ENCODE data around the gene SDF4. TPM values are rescaled to one million over a fixed set of nuclear protein-coding genes. Genes with fewer than 3 reads are reported as not detected.

The SDF4 gene
- total and polyA plus RNA-seq, 2 experiments from 2014 or later = 214 to 261 TPM

DNA sequence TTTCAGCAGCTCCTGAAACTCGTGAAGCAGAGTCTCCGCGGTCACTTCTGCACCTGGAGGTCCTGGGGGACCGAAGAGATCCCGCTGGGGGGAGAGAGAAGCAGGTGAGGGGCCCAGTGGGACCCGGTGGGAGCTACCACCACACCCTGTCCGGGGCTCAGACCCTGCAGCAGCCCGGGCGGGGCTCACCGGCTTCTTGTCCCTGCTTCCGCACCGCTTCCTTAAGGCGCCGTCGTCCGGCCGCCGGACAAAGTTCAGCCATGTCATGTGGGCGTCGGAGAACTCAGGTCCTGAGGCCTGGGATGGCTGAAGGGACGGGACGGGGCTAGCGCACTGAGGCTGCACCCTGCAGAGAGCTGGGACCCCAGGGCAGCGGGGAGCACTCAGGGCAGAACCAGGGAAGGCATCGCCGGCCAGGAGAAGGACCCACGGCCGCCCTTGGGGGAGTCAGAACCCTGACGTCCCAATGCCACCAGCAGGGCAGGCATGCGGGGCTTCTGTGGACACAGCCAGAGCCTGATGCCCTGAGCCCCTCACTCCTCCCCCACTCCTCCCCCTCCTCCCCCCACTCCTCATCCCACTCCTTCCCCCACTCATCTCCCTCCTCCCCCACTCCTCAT lies 12.5 kb upstream of the SDF4 start:
- H3K4me1 ChIP-seq (ENCODE audit: insufficient read depth) = no peaks in the 10 kb centered on the region
- H3K4me3 ChIP-seq = no peak overlapping the region
- H3K9ac ChIP-seq = no peak overlapping the region
- no peaks in the 10 kb centered on the region for H3K36me3 ChIP-seq (ENCODE audit: low read depth)
- H3F3A ChIP-seq (ENCODE audit: insufficient read depth) = no peaks in the 10 kb centered on the region
- no peak overlapping the region for H2AFZ ChIP-seq
- H3K27ac ChIP-seq = no peak overlapping the region
- H3K9me3 ChIP-seq (ENCODE audit: low read depth) = no peaks in the 10 kb centered on the region
- no peaks in the 10 kb centered on the region for H3K27me3 ChIP-seq (replicated peaks; ENCODE audit: insufficient read depth)
- no peaks in the 10 kb centered on the region for H3K9me2 ChIP-seq (ENCODE audit: insufficient read depth)
- no peaks in the 10 kb centered on the region for H3K79me2 ChIP-seq (ENCODE audit: insufficient read depth)
- WGBS, 2 experiments (ENCODE audit: low coverage in 1 of 2, low lambda C conversion rate in 2 of 2, missing lambda C conversion rate in 2 of 2) = 79 to 89% methylated on average over 24 to 30 of the region's 30 CpGs
- in situ Hi-C loops (cut with MboI) = no loop called here
- H4K20me1 ChIP-seq (ENCODE audit: insufficient read depth) = no peaks in the 10 kb centered on the region
- H3K4me2 ChIP-seq (ENCODE audit: unreplicated experiment) = no peak overlapping the region
- DNase-seq = peak; percentile 11
- TF ChIP-seq EZH2 (IDR thresholded peaks at IDR 0.05; ENCODE audit: insufficient read depth, poor library complexity, severe bottlenecking) = no peak
- no peak for TF ChIP-seq EZH2phosphoT487 (IDR thresholded peaks at IDR 0.05; ENCODE audit: insufficient read depth, low read depth)

DNA sequence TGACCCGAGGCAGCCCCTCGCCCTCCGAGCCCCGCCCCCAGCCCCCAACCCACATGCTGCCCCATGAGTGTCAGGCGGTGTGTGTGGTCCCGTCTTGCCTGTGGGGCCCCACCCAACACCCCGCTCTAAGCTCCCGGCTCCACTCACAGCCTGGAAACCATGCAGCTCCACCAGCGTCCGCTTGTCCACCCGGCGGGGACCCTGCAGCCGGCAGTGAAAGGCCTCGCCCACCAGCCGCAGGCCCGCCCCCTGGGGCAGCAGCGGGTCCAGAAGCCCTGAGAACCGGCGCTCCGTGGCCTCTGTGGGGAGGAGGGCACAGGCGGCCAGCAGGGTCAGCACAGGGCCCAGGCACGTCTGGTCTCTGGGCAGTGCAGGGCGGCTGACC lies 12.0 kb upstream of the SDF4 start:
- H3K27ac ChIP-seq = no peak overlapping the region
- H3F3A ChIP-seq (ENCODE audit: insufficient read depth) = no peaks in the 10 kb centered on the region
- no peaks in the 10 kb centered on the region for H3K4me1 ChIP-seq (ENCODE audit: insufficient read depth)
- TF ChIP-seq EZH2phosphoT487 (IDR thresholded peaks at IDR 0.05; ENCODE audit: insufficient read depth, low read depth) = no peak
- TF ChIP-seq EZH2 (IDR thresholded peaks at IDR 0.05; ENCODE audit: insufficient read depth, poor library complexity, severe bottlenecking) = no peak
- peak; percentile 20 for DNase-seq
- no peaks in the 10 kb centered on the region for H4K20me1 ChIP-seq (ENCODE audit: insufficient read depth)
- H3K36me3 ChIP-seq (ENCODE audit: low read depth) = no peaks in the 10 kb centered on the region
- H3K9me3 ChIP-seq (ENCODE audit: low read depth) = no peaks in the 10 kb centered on the region
- H3K79me2 ChIP-seq (ENCODE audit: insufficient read depth) = no peaks in the 10 kb centered on the region
- no peak overlapping the region for H3K4me2 ChIP-seq (ENCODE audit: unreplicated experiment)
- no peak overlapping the region for H2AFZ ChIP-seq
- WGBS, 2 experiments (ENCODE audit: low coverage in 1 of 2, low lambda C conversion rate in 2 of 2, missing lambda C conversion rate in 2 of 2) = 71 to 73% methylated on average over 13 to 23 of the region's 23 CpGs
- no peaks in the 10 kb centered on the region for H3K27me3 ChIP-seq (replicated peaks; ENCODE audit: insufficient read depth)
- H3K4me3 ChIP-seq = no peak overlapping the region
- H3K9ac ChIP-seq = no peak overlapping the region
- H3K9me2 ChIP-seq (ENCODE audit: insufficient read depth) = no peaks in the 10 kb centered on the region
- in situ Hi-C loops (cut with MboI) = no loop called here

DNA sequence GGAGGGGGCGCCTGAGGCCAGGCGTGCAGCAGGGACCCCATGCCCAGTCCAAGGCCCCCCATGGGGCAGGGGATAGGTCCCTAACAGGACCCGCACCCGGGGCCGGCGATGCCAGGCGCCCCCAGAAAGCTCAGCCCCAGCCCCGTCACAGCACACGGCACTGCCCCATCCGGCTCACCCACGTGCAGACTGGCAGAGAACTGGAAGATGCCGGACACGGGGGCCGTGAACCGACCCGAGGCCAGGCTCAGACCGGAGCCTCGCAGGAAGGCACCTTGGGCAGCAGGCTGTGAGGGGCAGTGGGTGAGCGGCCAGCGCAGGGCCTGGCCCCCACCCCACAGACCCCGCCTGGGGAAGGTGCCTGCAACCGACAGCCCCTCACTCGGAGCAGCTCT lies 11.5 kb upstream of the SDF4 start:
- no peak overlapping the region for H3K27ac ChIP-seq
- no peaks in the 10 kb centered on the region for H3F3A ChIP-seq (ENCODE audit: insufficient read depth)
- 94 to 95% methylated on average over 13 to 19 of the region's 23 CpGs for WGBS, 2 experiments (ENCODE audit: low coverage in 1 of 2, low lambda C conversion rate in 2 of 2, missing lambda C conversion rate in 2 of 2)
- TF ChIP-seq EZH2 (IDR thresholded peaks at IDR 0.05; ENCODE audit: insufficient read depth, poor library complexity, severe bottlenecking) = no peak
- TF ChIP-seq EZH2phosphoT487 (IDR thresholded peaks at IDR 0.05; ENCODE audit: insufficient read depth, low read depth) = no peak
- H3K79me2 ChIP-seq (ENCODE audit: insufficient read depth) = no peaks in the 10 kb centered on the region
- in situ Hi-C loops (cut with MboI) = no loop called here
- no peaks in the 10 kb centered on the region for H3K36me3 ChIP-seq (ENCODE audit: low read depth)
- no peaks in the 10 kb centered on the region for H3K4me1 ChIP-seq (ENCODE audit: insufficient read depth)
- H4K20me1 ChIP-seq (ENCODE audit: insufficient read depth) = no peaks in the 10 kb centered on the region
- no peak overlapping the region for H3K4me3 ChIP-seq
- H3K9me2 ChIP-seq (ENCODE audit: insufficient read depth) = no peaks in the 10 kb centered on the region
- no peaks in the 10 kb centered on the region for H3K27me3 ChIP-seq (replicated peaks; ENCODE audit: insufficient read depth)
- no peak overlapping the region for H2AFZ ChIP-seq
- no peak overlapping the region for H3K9ac ChIP-seq
- DNase-seq = no peak
- no peak overlapping the region for H3K4me2 ChIP-seq (ENCODE audit: unreplicated experiment)
- H3K9me3 ChIP-seq (ENCODE audit: low read depth) = no peaks in the 10 kb centered on the region

DNA sequence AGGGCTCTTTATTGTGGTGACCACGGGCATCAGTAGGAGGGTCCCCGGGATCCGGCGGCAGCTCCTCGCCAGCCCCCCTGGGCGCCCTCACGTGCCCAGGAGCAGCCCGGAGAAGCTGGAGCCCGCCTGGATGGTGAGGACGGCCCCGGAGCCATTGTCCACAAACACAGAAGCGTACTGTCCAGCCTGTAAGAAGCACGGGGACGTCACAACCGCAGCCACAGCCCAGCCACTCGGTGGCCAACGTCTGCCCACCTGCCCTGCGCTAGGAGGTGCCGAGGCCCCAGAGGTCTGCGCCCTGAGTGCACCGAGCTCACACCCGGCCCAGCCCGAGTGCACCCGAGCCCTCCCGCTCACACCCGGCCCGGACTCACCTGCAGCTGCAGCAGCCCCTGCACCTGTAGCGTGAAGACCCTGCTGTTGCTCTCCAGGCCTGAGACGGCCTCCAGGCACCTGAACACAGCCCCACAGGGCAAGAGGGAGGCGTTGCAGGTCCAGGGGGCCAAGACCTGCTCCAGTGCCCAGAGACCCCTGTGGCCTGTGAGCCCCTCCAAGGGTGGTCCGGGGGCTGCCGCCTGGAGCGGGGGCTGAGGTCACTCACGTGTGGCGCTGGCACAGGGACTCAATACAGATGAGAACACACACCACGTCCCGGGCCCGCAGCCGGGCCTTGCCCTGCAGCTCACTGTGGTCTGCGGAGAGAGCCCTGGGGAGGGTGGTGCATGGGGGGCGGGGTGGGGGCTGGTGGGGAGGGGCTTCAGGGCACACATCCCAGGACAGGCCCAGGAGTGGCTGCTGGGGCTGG lies 10.9 kb upstream of the SDF4 start:
- H3K9me3 ChIP-seq (ENCODE audit: low read depth) = no peaks in the 10 kb centered on the region

More for the DNA sequence above, 10.9 kb upstream of the SDF4 start:
- no peaks in the 10 kb centered on the region for H3K9me2 ChIP-seq (ENCODE audit: insufficient read depth)
- TF ChIP-seq EZH2 (IDR thresholded peaks at IDR 0.05; ENCODE audit: insufficient read depth, poor library complexity, severe bottlenecking) = no peak
- no peaks in the 10 kb centered on the region for H3K4me1 ChIP-seq (ENCODE audit: insufficient read depth)
- H3K27ac ChIP-seq = no peak overlapping the region
- H3K36me3 ChIP-seq (ENCODE audit: low read depth) = no peaks in the 10 kb centered on the region
- H2AFZ ChIP-seq = no peak overlapping the region
- H4K20me1 ChIP-seq (ENCODE audit: insufficient read depth) = no peaks in the 10 kb centered on the region
- no peaks in the 10 kb centered on the region for H3F3A ChIP-seq (ENCODE audit: insufficient read depth)
- DNase-seq = no peak
- no peak overlapping the region for H3K9ac ChIP-seq
- in situ Hi-C loops (cut with MboI) = no loop called here
- no peak overlapping the region for H3K4me2 ChIP-seq (ENCODE audit: unreplicated experiment)
- no peak overlapping the region for H3K4me3 ChIP-seq
- H3K79me2 ChIP-seq (ENCODE audit: insufficient read depth) = no peaks in the 10 kb centered on the region
- WGBS, 2 experiments (ENCODE audit: low coverage in 1 of 2, low lambda C conversion rate in 2 of 2, missing lambda C conversion rate in 2 of 2) = 88 to 89% methylated on average over 33 to 41 of the region's 41 CpGs
- no peaks in the 10 kb centered on the region for H3K27me3 ChIP-seq (replicated peaks; ENCODE audit: insufficient read depth)

All from GM23248 (cell line).